ENCODE data around the gene CCDC167.

CCDC167 gene

DNA sequence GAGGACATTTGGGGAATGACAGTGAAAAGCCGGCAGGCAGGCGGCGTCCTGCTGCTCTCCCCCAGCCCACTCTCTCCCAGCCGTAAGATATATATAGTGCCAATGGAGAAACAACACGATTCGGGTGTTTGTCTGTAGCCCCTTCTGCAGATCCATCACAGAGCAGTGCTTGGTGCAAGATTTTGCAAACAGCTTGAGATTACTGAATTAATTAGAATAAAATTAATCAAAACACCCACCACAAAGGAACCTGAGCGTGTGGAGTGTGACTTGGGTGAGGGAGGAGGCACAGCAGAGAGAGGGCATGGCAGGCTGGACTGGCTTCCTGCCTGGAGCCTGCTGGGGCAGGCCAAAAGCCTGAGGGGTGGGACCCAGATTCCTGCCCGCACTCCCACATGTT, 28.8 kb upstream of the CCDC167 start:
- no peak for DNase-seq

DNA sequence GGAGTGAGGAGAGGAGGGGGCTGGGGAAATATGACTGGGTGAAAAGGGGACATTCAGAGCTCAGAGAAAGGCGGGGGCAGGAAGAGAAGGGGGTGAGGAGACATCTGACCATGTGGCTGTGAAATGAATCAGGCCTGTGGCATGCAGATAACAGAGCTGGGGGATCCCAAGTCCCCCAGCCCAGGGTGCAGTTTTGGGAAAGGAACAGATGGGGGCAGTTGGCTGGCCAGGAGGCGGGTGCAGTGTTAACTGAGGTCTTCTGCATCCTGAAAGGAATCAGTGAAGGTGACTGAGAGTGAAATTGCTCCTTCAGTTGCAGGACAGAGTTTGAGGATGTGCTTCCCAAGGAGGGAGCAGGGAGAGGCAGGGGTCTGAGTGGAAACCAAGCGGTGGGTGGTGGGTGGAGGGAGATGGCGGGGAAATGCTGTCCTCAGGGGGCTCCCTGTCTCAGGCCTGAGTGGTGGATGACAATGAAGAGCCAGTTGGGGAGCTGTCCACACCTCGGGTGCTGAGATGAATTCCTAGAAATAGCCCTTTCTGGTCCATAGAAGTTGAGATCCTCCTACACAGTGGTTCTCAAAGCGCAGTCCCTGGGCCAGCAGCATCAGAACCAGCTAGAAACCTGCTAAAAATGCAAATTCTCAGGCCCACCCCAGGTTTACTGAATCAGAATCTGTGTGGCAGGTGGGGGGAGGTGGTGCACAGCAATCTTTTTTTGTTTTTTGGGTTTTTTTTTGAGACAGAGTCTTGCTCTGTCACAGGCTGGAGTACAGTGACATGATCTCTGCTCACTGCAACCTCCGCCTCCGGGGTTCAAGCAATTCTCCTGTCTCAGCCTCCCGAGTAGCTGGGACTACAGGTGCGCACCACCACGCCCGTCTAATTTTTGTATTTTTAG, 26.0 kb upstream of the CCDC167 start:
- DNase-seq = no peak

DNA sequence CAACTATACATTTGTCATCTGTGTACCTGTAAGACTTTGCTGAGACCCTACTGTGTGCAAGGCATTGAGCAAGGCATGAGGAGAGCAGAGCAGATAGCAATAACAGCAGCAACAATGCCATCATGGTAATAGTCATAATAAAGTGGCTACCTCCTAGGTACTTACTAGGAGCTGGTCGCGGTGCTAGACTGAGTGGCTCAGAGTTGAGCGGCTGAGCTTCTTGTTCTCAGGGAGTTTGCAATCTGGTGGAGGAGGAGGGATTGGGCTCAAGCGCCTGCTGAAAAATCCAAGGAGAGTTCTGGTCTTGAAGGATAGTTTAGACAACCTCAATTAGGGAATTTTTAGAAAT, 25.3 kb upstream of the CCDC167 start:
- DNase-seq = no peak

DNA sequence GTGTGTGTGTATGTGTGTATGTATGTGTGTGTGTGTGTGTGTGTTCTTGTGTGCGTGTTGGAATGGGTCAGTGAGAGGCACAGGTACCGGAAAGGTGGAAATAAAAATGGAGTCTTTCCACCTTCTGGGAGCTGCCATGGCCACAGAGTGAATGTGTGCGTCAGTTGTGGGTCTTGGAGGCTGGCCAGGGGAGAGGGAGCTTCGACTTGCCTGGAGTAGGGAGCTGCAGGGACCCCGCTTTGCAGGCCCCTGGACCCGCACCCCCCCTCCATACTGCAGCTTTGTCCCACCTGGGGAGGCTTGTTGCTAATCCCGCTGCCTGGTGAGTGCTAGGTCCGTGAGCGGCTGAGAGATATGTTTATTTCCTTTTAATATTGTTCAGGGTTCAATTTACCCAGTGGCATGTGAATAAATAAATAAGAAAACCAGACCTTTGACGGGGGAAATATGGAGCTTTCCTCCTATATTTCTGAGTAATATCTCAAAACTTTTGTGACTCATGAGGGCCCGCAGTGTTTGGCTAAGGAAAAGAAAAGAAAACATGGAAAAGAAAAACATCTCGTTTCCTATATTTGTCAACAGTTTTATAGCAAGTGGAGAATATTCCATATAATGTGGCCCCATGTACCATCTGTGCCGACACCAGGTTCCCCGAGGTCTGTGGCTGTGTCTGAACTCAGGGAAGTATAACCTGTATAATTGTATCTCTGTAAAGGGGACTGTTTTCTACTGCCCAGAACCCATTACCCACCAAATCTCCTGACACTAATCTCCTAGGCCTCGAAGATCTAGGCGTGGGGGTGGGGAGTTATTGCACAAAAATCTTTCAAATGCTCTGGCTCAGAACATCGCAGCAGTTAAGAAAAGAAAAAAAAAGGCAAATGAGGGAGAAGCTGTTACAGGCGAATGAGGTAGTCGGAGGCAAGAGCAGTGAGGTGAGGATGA, 24.6 kb upstream of the CCDC167 start:
- DNase-seq = no peak

DNA sequence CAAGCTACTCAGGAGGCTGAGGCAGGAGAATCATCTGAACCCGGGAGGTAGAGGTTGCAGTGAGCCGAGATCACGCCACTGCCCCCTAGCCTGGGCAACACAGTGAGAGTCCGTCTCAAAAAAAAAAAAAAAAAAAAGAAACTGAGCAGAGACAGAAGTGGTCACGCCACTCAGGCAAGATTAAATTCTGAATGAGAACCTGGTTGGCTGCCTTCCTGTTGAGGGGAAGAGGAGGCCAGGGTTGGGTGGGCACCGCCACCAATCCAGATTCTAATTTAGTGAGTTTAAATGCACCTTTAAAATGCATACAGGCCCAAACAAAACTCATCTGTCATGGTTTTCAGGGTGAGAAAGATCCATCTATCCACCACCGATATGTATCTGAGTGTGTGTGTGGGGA, 23.7 kb upstream of the CCDC167 start:
- no peak for DNase-seq

DNA sequence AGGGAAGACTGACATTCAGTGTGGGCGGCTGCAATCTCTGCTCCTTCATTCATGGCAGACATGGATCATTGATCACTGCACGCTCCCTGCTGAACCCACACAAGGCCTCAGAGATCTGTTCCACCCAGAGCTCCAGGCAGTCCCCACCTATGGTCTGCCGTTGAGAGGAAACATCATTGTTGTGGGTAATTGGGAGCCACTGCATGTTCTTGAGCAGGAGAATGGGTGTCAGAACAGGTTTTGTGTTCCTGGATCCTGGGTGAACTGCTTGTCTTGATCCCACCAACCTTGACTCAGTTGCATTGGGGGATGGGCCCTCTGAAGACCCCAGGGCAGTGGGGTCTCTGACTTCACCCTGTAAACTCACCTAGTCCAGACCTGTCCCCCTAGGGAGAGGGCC, 23.1 kb upstream of the CCDC167 start:
- DNase-seq = no peak

DNA sequence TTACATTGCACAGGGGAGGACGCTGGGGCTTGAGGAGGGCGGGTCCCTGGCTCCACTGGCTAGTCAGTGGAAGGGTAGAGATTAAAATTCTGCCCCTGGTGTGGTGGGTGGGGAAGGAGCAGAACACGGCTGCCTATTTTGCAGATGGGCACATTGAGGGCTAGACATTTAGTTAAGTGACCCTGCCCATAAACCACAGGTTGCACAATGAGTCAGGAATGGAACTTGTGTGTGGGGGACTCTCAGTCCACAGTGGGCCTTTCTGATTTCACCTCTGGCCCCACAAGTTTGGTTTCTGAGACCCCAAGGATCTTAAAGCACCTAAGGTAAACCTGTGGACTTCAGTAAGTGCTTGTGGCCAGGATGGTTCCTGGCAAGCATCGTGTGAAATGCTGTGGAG, 22.0 kb upstream of the CCDC167 start:
- DNase-seq = no peak

DNA sequence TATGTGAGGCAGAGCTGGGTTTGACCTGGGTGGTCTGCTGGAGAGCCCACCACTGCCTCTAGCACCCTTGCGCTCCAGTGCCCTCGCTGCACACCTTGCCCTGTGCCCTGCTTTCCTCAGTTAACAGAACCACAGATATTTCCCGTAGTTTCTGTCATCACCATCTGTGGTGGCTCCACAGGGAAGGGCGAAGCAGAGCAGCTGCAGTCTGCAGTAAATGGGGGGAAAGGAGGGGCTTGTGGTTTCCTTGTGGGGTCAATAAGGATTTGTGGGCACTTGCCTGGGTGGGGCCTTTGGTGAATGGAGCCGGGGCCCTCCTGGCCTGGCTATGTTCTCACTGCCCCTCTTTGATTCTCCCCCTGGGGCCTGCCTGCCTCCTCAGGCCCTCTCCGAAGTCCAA, 21.2 kb upstream of the CCDC167 start:
- DNase-seq = no peak

DNA sequence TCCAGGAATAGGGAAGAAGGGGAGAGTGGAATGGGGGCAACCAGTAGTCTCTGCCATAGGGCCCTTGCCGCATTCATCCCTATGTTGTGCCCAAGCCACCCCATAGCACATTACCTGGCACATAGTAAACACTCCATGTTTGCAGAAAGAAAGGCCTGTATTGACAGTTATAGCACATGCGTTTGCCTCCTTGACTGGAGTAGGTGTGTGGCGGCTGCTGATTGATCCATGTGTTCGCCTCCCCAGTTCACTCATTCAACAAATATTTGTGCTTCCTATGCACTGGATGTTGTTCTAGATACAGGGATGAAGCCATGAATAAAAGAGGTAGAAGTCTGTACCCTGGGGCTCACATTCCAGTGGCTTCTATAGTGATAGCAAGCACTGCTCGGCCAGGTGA, 19.8 kb upstream of the CCDC167 start:
- DNase-seq = no peak

DNA sequence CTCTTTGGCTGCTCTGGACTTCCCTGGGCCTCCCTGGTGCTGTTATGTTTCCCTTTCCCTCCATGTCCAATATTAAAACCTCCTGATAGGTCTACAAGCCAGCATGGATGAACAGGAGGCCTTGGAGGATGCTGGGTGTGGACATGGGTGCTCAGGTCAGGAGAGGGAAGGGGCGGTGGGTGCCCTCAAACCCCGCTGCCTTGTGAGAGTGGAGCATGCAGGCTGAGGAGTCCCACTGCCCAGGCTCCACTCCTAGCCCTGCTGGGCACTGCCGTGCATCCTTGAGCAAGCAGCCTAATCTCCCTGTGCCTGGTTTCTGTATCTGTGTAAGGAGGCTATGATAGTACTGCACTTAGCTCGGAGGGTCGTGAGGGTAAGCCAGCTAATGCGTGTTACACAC, 18.4 kb upstream of the CCDC167 start:
- DNase-seq = no peak

DNA sequence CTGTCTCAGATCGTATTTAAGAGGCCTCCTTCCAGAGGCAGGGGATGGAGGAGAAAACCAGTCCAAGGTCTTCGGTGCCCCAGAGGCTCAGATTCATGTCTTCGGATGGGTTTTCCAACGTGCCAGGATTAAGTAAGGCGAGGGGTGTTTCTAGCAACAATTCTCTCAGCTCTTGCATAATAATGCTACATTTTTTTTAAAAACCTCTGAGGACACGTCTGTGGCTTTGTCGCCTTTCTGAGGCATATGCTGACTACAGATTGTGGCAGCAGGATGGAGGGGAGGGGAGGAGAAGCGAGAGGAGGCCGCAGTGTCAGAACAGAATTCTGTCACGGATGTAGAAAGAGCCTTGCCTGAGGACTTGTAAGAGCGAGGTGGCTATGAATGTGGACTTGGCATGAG, 17.7 kb upstream of the CCDC167 start:
- no peak for DNase-seq

DNA sequence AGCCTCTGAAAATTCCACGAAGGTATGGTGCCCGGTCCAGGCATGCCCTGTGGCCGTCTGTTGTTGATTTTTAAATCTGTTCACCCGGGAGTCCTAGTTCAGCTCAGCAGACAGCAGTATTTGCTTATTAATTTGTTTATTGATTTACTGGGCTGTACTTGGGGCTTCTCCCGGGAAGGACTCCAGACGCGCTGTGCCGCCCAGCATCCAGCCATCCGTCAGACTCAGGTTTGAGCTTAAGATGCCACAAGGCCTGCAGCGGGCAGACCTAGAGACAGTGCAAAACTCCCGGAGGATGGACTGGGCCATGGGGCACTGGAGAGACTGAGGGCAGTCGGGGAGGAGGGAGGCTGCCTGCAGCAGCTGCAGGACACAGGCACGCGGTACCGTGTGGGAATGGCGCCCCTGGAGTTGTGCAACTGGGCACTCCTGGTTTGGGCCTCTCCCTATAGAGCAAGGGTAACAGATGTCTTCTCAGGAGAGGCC, 17.3 kb upstream of the CCDC167 start:
- peak; percentile 48 for DNase-seq

DNA sequence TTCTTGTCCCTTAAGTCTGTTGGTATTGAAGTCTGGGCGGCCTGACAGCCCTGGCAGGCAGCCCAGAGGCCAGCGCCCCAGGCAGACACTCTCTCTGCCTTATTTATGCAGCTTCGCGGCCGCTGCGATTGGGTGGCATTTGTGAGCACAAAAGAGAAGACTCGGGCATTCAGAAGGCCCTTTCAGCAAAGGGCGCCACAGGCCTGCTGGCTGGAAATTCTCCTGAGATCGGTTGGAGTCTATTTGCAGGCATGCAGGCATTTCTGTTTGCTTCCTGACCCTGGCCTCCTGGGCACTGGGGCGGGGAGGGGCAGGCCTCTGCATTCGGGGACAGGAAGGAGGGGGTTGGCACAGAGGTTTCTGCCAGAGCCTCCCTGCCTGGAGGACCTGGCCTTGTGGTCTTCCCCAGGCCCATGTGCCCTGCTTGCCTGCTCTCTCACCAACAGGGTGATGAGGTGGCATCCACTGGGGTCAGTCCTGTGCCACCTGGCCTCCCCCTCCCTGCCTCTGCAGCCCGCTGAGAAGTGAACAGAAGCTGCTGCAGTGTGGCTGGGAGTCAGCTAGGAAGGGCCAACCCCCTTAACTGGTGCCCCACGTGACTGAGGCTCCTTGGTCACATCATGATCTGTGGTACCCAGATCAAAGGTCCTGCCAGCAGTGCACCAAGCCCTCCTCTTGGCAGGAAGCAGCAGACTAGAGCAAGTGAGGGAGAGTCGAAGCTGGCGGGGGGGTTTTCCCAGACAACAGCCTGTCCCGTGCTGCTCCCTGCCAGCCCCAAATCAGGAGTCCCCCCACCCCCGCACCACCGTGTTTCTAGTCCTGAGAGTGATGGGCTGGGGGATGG, 16.6 kb upstream of the CCDC167 start:
- DNase-seq = peak; percentile 80

DNA sequence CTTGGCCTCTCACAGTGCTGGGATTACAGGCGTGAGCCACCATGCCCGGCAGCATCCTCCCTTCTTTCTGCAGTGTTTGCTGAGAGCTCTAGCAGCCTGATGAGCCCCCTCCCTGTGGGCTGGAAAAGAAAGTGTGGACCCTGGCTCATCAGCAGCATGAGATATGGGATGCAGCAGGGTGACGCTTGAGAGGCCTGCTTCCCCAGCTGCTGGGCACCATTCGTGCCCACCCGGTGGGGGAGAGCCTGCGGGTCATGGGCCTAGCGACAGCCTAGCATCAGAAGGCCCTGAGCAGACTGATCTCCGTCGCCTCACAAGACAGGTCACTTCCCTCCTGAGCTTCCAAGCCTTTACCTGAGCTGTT, 16.0 kb upstream of the CCDC167 start:
- DNase-seq = no peak

DNA sequence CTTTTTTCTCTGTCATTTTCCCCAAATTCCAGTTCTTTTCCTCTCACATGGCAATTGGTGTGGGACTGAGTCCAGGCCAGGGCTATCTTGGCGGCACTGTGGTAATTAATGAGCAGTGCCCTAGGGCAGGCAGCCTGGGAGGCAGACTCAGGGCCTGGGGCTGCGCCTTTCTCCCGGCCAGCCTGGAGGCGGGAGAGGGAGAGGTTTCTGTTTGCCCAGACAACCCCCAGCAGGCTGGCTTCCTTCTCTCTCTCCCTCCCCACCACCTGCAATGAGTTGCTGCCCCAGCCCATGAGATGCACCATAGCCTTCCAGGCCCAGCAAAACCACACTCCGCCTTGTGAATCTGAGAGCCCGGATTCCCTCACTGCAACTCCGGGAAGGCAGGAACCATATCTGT, 15.1 kb upstream of the CCDC167 start:
- DNase-seq = no peak

DNA sequence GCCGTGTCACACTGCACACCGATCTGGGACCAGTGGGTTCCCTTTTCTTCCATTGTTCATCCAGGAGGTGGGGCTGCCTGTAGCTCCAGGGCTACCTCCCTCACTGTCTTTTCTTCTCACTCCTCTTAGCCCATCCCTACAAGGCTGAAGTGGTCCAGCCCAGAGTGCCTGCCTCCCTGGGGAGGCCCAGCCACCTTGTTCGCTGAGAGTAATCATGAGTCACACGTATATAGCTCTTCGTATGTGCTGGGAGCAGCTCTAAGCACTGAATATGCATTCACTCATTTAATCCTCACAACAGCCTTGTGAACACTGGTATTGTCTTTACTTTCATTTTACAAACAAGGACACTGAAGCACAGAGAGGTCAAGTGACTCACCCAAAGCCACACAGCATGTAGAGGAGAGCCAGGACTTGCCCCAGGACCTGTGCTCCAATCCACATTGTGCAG, 14.7 kb upstream of the CCDC167 start:
- no peak for DNase-seq

DNA sequence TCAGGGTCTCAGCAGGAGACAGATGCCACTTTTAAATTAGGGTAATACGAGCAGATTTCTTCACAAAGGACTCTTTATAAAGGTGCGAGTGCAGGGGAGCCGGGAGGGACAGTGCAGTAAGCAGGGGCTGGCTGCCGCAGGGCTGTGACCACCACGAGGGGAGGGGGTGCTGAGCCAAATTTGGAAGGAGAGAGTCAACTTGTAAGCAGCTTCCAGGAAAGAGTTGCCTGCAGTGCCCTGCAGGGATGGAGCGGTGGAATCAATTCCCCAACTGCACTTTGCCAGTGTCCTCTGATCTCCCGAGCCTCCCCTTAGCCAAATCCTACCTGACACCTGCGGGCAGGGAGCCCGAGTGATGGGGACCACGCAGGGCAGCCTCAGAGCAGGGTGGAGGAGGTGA, 13.9 kb upstream of the CCDC167 start:
- no peak for DNase-seq

DNA sequence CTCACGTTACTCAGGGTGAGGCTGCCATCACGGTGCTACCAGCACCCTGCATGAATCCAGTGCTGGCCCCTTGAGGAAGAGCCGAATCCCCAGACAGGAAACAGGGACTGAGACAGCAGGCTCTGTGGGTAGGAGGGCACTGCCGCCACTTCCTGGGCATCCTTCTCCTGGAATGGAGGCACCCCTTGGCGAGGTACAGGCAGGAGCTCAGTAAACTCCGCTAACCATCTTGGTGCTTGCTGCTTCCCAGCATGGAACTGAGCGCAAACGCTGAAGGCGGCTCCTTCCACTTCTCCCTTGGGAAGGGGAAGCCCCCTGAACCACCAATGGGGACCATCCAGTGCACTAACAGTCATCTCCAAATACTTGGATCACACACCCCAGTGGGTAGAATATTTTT, 13.5 kb upstream of the CCDC167 start:
- no peak for DNase-seq

DNA sequence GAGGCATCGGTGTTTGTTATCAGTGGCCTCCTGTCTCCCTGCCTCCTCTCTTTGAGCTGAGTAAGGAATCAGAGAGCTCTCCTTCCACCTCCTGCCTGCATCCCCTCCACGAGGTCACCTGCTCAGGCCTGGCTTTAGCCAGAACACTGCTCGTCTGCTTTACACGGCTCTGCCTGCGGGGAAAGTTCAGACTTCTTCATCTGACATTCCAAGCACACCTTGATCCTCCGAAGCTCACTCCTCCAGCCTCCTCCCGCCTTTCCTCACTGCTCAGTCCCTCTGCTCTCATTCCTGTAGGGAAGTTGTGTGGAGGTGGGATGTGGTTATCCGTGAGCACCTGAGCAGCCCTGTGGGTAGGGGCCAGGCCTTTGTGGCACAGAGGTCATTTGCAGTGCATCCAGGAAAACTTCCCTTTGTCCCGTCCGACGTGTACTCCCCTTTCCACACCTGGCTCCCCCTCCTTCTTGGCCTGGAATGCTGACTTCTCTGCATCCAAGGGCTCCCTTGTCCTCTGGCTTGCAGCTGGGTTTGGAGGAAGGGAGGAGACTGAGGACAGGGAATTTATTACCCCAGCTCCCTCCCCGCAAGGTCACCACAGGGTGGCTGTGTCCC, 12.8 kb upstream of the CCDC167 start:
- no peak for DNase-seq

DNA sequence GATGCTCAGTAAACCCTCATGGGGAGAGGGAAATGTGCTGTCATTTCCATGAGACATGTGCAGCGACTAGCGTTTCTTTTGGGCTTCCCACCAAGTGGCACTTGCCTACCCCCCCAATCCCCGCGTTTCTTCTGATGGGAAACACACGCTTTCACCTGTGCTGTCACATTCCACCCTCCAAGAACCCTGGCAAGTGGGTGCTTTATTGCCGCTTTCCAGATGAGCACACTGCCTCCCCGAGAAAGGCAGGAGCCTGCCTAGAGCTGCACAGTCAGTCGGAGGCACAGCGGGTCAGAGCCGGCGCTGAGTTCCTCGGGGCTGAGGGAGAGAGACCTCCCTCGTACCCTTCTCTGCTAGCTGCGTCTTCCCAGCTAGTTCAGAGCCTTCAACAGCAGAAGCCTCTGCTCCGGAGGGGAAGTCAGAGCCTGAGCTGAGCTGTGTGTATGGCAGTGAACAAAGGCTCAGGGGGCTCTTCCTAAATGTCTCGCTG, 12.3 kb upstream of the CCDC167 start:
- no peak for DNase-seq

DNA sequence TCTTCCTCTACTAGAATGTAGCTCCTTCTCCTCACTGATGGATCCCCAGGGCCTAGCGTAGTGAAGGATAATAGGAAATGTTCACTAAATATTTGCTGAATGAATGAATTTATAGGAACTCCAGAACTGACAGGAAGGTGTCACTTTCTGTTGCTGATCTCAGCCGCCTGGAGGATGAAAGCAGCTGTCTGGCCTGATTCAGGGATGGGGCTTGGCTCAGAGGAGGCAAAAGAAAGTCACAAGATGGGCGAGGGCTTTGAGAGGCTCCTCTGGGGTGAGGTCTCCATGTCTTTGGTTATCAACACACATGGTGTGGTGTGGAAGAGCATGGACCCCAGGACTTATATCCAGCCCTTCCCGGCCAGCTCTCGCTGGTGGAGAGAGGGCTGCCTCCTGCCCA, 11.5 kb upstream of the CCDC167 start:
- DNase-seq = no peak

DNA sequence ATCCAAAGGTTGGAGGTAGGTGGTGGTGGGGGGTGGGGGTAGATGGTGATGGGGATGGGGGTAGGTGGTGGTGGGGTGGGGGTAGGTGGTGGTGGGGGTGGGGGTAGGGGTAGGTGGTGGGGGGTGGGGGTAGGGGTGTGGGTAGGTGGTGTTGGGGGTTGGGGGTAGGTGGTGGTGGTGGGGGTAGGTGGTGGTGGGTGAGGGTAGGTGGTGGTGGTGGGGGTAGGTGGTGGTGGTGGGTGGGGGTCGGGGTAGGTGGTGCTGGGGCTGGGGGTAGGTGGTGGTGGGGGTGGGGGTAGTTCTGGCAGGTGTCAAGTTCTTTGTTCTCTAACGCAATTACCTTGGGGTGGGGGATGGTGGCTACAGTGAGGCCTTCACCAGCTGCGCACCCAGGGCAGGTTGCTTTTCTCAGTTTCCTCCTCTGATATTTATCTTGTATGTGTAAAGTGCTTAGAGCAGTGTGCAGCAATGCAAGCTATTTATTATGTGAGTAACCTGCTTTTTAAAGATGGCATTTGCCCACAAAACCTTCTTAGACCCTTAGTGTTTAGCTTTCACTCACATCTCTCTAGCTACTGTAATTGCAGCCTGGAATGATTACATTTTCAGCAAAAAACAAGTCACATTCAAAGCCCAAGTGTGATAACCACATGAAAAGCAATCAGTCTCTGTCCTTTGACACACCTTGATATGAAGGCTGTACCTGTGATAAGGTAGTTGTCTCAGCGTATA, 8.2 kb upstream of the CCDC167 start:
- no peak for DNase-seq
